HG03521 (cell line): ENCODE results near the gene ZNF701.
A peak's percentile ranks its signal among the peaks of the same experiment; 100 is the strongest.
"Not testable (repeated sequence)": the region's sequence is repeated elsewhere in the genome, so short reads cannot be mapped to it uniquely, and the experiment has no call there.

Experiments
- ATAC-seq: cut with Tn5 transposase; IDR thresholded peaks from one replicate; pipeline ENCODE4 v1.9.1; 2021; ENCODE audit warnings: mild to moderate bottlenecking, moderate library complexity; ENCODE audit not compliant: unreplicated experiment

Gene ZNF701

GRCh38 chr19:52570000-52570861, at the start of gene ZNF701:
Gene ZNF701, plus strand, starts transcription at chr19:52570287. Its CDS starts 3,861 bp downstream, at chr19:52574148.
- ATAC-seq: peak; percentile 82

GRCh38 chr19:52522551-52522950, 47.5 kb upstream of the ZNF701 start:
- no peak for ATAC-seq

- ATAC-seq: no peak
Measured at GRCh38 chr19:52524086-52524485, 46.0 kb upstream of the ZNF701 start.

GRCh38 chr19:52527134-52527955, 42.7 kb upstream of the ZNF701 start, which contains the start of gene ZNF808:
Gene ZNF808, plus strand, starts transcription at chr19:52527668. Its CDS starts 15,617 bp downstream, at chr19:52543285.
- peak; percentile 82 for ATAC-seq

- ATAC-seq: peak; percentile 11
Measured at GRCh38 chr19:52527956-52528351, 42.1 kb upstream of the ZNF701 start.

GRCh38 chr19:52532480-52532879, 37.6 kb upstream of the ZNF701 start:
- ATAC-seq: no peak

- no peak for ATAC-seq
Measured at GRCh38 chr19:52533901-52534300, 36.2 kb upstream of the ZNF701 start.

GRCh38 chr19:52535385-52535770, 34.7 kb upstream of the ZNF701 start:
- ATAC-seq: peak; percentile 13

GRCh38 chr19:52535771-52536447, 34.2 kb upstream of the ZNF701 start:
- ATAC-seq: peak; percentile 90

GRCh38 chr19:52536448-52536800, 33.7 kb upstream of the ZNF701 start:
- no peak for ATAC-seq

- not testable (repeated sequence) for ATAC-seq
Measured at GRCh38 chr19:52538815-52539214, 31.3 kb upstream of the ZNF701 start.

- not testable (repeated sequence) for ATAC-seq
Measured at GRCh38 chr19:52541176-52541575, 28.9 kb upstream of the ZNF701 start.

- ATAC-seq: no peak
Measured at GRCh38 chr19:52541608-52542007, 28.5 kb upstream of the ZNF701 start.

- ATAC-seq: not testable (repeated sequence)
Measured at GRCh38 chr19:52542541-52542940, 27.5 kb upstream of the ZNF701 start.

GRCh38 chr19:52542984-52543664, 27.0 kb upstream of the ZNF701 start:
- no peak for ATAC-seq

GRCh38 chr19:52554216-52554971, 15.7 kb upstream of the ZNF701 start:
- no peak for ATAC-seq

- ATAC-seq: no peak
Measured at GRCh38 chr19:52557231-52557995, 12.7 kb upstream of the ZNF701 start.

GRCh38 chr19:52558732-52559445, 11.2 kb upstream of the ZNF701 start:
- not testable (repeated sequence) for ATAC-seq
